B cell (primary cell): ENCODE measurements around the gene RELL2. TPM values are rescaled to one million over a fixed set of nuclear protein-coding genes. Genes with fewer than 3 reads are reported as not detected.

Experiments
- ATAC-seq: fragments of 200-7000 bp; cut with Tn5 transposase; one replicate; pipeline ENCODE4 v1.10.0; 2021; ENCODE audit warnings: low read depth, mild to moderate bottlenecking, moderate number of reproducible peaks, moderate library complexity
- CTCF ChIA-PET: fragments of 350-600 bp; sonication (Branson Sonifier 250); formaldehyde crosslinking; loops from one replicate; lab custom pipeline; 2021; ENCODE audit warnings: antibody characterized with exemption, inconsistent platforms; lab: Charles Lee
- POLR2A ChIA-PET: fragments of 350-600 bp; sonication (Branson Sonifier 250); formaldehyde crosslinking; loops from one replicate; lab custom pipeline; 2021; ENCODE audit warnings: antibody characterized with exemption; lab: Charles Lee
- DNase-seq: peaks from one replicate; pipeline ENCODE4 v3.0.0; 2013
- H2AFZ ChIP-seq: 2 replicates; pipeline ENCODE4 v1.6.1; 2012; ENCODE audit warnings: mild to moderate bottlenecking, low read depth, low read length; ENCODE audit not compliant: insufficient read depth, poor library complexity, severe bottlenecking
- H3K27ac ChIP-seq, 2 donors: 1 replicate in 1 of 2; 2 replicates in 1 of 2; pipeline ENCODE4 v1.5.1; 2012 to 2013; ENCODE audit warnings: low read length in 2 of 2, mild to moderate bottlenecking in 2 of 2, moderate library complexity in 1 of 2
- H3K27me3 ChIP-seq, 4 experiments: fragments of 200-600 bp in 1 of 4; sonication (generic) in 1 of 4; replicated peaks in 1 of 4; 1 replicate in 2 of 4; 2 replicates in 2 of 4; pipeline versions ENCODE4 v1.6.1 to v1.7.0; 2013 to 2016; ENCODE audit warnings: low read length in 3 of 4, mild to moderate bottlenecking in 2 of 4, mixed read lengths in 1 of 4, moderate library complexity in 1 of 4; ENCODE audit not compliant: insufficient read depth in 4 of 4, control insufficient read depth in 3 of 4; ENCODE audit errors: control extremely low read depth in 1 of 4
- H3K36me3 ChIP-seq, 2 experiments: replicated peaks in 1 of 2; 1 replicate in 1 of 2; 2 replicates in 1 of 2; pipeline versions ENCODE4 v1.6.1 to v1.7.1; 2013; ENCODE audit warnings: low read length in 1 of 2; ENCODE audit not compliant: insufficient read depth in 2 of 2, control insufficient read depth in 1 of 2; ENCODE audit errors: control extremely low read depth in 1 of 2, extremely low read depth in 1 of 2
- H3K4me1 ChIP-seq, 2 donors: fragments of 200-600 bp in 1 of 2; sonication (generic) in 1 of 2; 1 replicate in 1 of 2; 2 replicates in 1 of 2; pipeline versions ENCODE4 v1.5.1 to v1.6.1; 2013 to 2017; ENCODE audit warnings: low read length in 2 of 2; ENCODE audit not compliant: control insufficient read depth in 2 of 2, insufficient read depth in 2 of 2
- H3K4me2 ChIP-seq: replicated peaks from 2 replicates; pipeline ENCODE3; 2012; ENCODE audit warnings: mild to moderate bottlenecking, low read depth, low read length; ENCODE audit not compliant: poor library complexity, severe bottlenecking
- H3K4me3 ChIP-seq, 5 experiments: fragments of 200-600 bp in 1 of 5; sonication (generic) in 1 of 5; 1 replicate in 3 of 5; 2 replicates in 2 of 5; pipeline versions ENCODE4 v1.5.1 to v1.7.0; 2011 to 2016; ENCODE audit warnings: low read length in 4 of 5, mild to moderate bottlenecking in 4 of 5, low read depth in 2 of 5, control low read depth in 1 of 5, moderate library complexity in 1 of 5; ENCODE audit not compliant: insufficient read depth in 1 of 5; ENCODE audit errors: control extremely low read depth in 1 of 5, extremely low read depth in 1 of 5
- H3K79me2 ChIP-seq: fragments of 200-600 bp; sonication (generic); one replicate; pipeline ENCODE4 v1.6.0; 2016; ENCODE audit warnings: low read length; ENCODE audit not compliant: control insufficient read depth, insufficient read depth
- H3K9ac ChIP-seq: fragments of 200-600 bp; sonication (generic); 2 replicates; pipeline ENCODE4 v1.6.1; 2017; ENCODE audit warnings: mild to moderate bottlenecking, low read length, moderate library complexity
- H3K9me3 ChIP-seq, 3 donors: one replicate each; pipeline versions ENCODE4 v1.6.1 to v1.7.1; 2013; ENCODE audit warnings: low read length in 2 of 3; ENCODE audit not compliant: control insufficient read depth in 2 of 3, insufficient read depth in 1 of 3; ENCODE audit errors: control extremely low read depth in 1 of 3
- H4K20me1 ChIP-seq: 2 replicates; pipeline ENCODE4 v1.6.0; 2012; ENCODE audit warnings: mild to moderate bottlenecking, low read length; ENCODE audit not compliant: insufficient read depth, control insufficient read depth, poor library complexity, severe bottlenecking
- H3K27ac Mint-ChIP-seq: one replicate; pipeline ENCODE4 v1.8.0; 2021; ENCODE audit warnings: mixed read lengths
- H3K27me3 Mint-ChIP-seq: one replicate; pipeline ENCODE4 v1.8.0; 2021; ENCODE audit warnings: mixed read lengths
- H3K4me1 Mint-ChIP-seq: one replicate; pipeline ENCODE4 v1.8.0; 2021; ENCODE audit warnings: mixed read lengths
- H3K4me3 Mint-ChIP-seq: one replicate; pipeline ENCODE4 v1.8.0; 2021; ENCODE audit warnings: mixed read lengths
- H3K9me3 Mint-ChIP-seq: one replicate; pipeline ENCODE4 v1.8.0; 2022; ENCODE audit warnings: mixed read lengths; ENCODE audit not compliant: insufficient read depth
- CTCF ChIP-seq: fragments of 200-600 bp; IDR thresholded peaks from one replicate; pipeline ENCODE4 v1.8.0; 2022; ENCODE audit warnings: antibody characterized with exemption, mild to moderate bottlenecking
- EZH2 ChIP-seq: IDR thresholded peaks from 2 replicates; pipeline ENCODE4 v1.6.1; 2012; ENCODE audit warnings: borderline replicate concordance, low read depth, mild to moderate bottlenecking, moderate library complexity, low read length; ENCODE audit not compliant: insufficient read depth, poor library complexity, severe bottlenecking
- WGBS: methylation state at CpG from one replicate; pipeline ENCODE4 v1.1.5; 2013; ENCODE audit warnings: missing lambda C conversion rate; ENCODE audit not compliant: insufficient coverage; 5-methylcytosine and 5-hydroxymethylcytosine counted together
- intact Hi-C: fragments of 100-400 bp; cut with micrococcal nuclease; formaldehyde crosslinking; loops from one replicate; pipeline ENCODE4 v1.10.0; 2022
- polyA plus RNA-seq: library from polyadenylated mRNA; depleted of rRNA; stranded (reverse); fragments of >200 nt; gene quantifications from 2 replicates; pipeline ENCODE4 v1.2.3, GENCODE V29; 2012
- total RNA-seq, 2 donors: library from RNA; stranded (reverse); fragments of 120-200 nt in 1 of 2; gene quantifications; 1 replicate in 1 of 2; 2 replicates in 1 of 2; pipeline versions ENCODE4 v1.2.3 to v1.2.4, GENCODE V29; 2013 to 2022

The RELL2 gene
- total and polyA plus RNA-seq, 2 donors (not counting 1 experiment from before 2014, with no cell fraction given) = 12.1 to 48.9 TPM

GRCh38 chr5:141608557-141608956, 28.2 kb upstream of the RELL2 start:
- H3K27ac Mint-ChIP-seq = peak overlapping the region; percentile 75
- H4K20me1 ChIP-seq = peaks cover 6% of the 10 kb centered on the region
- TF ChIP-seq EZH2 (no peak), CTCF (no peak)
- H3K27ac ChIP-seq = peak overlapping the region; percentile 33 to 84
- H3K9ac ChIP-seq = no peak overlapping the region
- no peak for ATAC-seq
- peak overlapping the region; percentile 1 for H3K4me2 ChIP-seq
- ChIA-PET CTCF (interaction anchor here (0.6 to 28.1 kb wide), 9 partner anchors 8 to 51 kb away, joined by 3 to 760 read pairs (median 5); partner anchors contain the start of genes DIAPH1, HDAC3 and RELL2), POLR2A (interaction anchor here (1.3 kb wide), 1 partner anchor 8 kb away, joined by 3 read pairs; no protein-coding TSS in a partner anchor)
- no peaks in the 10 kb centered on the region for H3K27me3 Mint-ChIP-seq
- H3K79me2 ChIP-seq = peaks cover 89% of the 10 kb centered on the region
- no peak overlapping the region for H2AFZ ChIP-seq
- peaks cover 44 to 71% of the 10 kb centered on the region in 2 donors for H3K4me1 ChIP-seq
- H3K9me3 Mint-ChIP-seq = no peaks in the 10 kb centered on the region
- no peaks in the 10 kb centered on the region for H3K27me3 ChIP-seq
- peaks cover 72% of the 10 kb centered on the region for H3K4me1 Mint-ChIP-seq
- H3K36me3 ChIP-seq = peaks cover 0 to 2% of the 10 kb centered on the region in 2 experiments
- no peak for DNase-seq
- no peak overlapping the region for H3K4me3 ChIP-seq
- no peaks in the 10 kb centered on the region for H3K9me3 ChIP-seq
- no CpG with 5 or more reads among the region's 1 CpG for WGBS
- no peak overlapping the region for H3K4me3 Mint-ChIP-seq
- intact Hi-C loops = no loop called here

GRCh38 chr5:141609044-141609443, 27.8 kb upstream of the RELL2 start:
- CTCF ChIA-PET = interaction anchor here (0.7 to 28.1 kb wide), 6 partner anchors 8 to 51 kb away, joined by 3 to 760 read pairs (median 6); partner anchors contain the start of gene DIAPH1
- H3K4me3 Mint-ChIP-seq = no peak overlapping the region

More at GRCh38 chr5:141609044-141609443, 27.8 kb upstream of the RELL2 start:
- H3K4me1 Mint-ChIP-seq = peaks cover 71% of the 10 kb centered on the region
- Histone ChIP-seq H3K79me2 (peaks cover 89% of the 10 kb centered on the region), H3K9ac (no peak overlapping the region), H3K9me3 (no peaks in the 10 kb centered on the region), H3K4me1 (peaks cover 43 to 70% of the 10 kb centered on the region in 2 donors), H4K20me1 (peaks cover 6% of the 10 kb centered on the region), H3K4me3 (no peak overlapping the region), H2AFZ (no peak overlapping the region), H3K36me3 (peaks cover 0 to 2% of the 10 kb centered on the region in 2 experiments), H3K4me2 (no peak overlapping the region), H3K27me3 (no peaks in the 10 kb centered on the region), H3K27ac (peak overlapping the region in 1 of 2 donors; percentile 84)
- no peak overlapping the region for H3K27ac Mint-ChIP-seq
- no CpG with 5 or more reads among the region's 3 CpGs for WGBS
- intact Hi-C loops = no loop called here
- ATAC-seq (no peak), DNase-seq (no peak)
- no peaks in the 10 kb centered on the region for H3K9me3 Mint-ChIP-seq
- POLR2A ChIA-PET = no interaction called here
- TF ChIP-seq CTCF (no peak), EZH2 (no peak)
- H3K27me3 Mint-ChIP-seq = no peaks in the 10 kb centered on the region
